GM18505 (cell line): ENCODE measurements around the gene SMYD3.

ENCODE experiments used
- ATAC-seq: cut with Tn5 transposase; IDR thresholded peaks from one replicate; pipeline ENCODE4 v1.9.1; 2021; ENCODE audit not compliant: unreplicated experiment
- POLR2A ChIP-seq: IDR thresholded peaks from 4 replicates; pipeline ENCODE4 v1.6.1; 2011; ENCODE audit warnings: borderline replicate concordance; ENCODE audit not compliant: insufficient read depth, insufficient read length; ENCODE audit errors: extremely low read depth

SMYD3 gene

DNA sequence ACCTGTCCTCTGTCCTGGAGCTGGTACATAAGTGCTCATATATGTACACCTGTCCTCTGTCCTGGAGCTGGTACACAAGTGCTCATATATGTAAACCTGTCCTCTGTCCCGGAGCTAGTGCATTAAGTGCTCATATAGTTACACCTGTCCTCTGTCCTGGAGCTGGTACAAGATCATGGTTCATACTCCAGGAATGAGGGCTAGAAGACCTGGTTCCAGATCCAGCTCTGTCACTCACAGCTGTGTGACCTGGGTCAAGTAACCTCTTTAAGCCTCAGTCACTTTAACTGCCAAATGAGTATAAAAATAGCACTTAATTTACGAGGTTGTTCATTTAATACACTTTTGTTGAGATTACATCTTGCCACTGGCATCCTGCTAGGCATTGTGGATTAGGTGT, 28.0 kb downstream of the SMYD3 start:
- TF ChIP-seq POLR2A = no peak
- no peak for ATAC-seq

GRCh38 chr1:246477634-246478033, 29.4 kb downstream of the SMYD3 start:
- TF ChIP-seq POLR2A = no peak
- ATAC-seq = no peak

GRCh38 chr1:246476771-246477170, 30.3 kb downstream of the SMYD3 start:
- ATAC-seq = no peak
- no peak for TF ChIP-seq POLR2A

- ATAC-seq = no peak
- TF ChIP-seq POLR2A = no peak
These were observed 35.4 kb downstream of the SMYD3 start for GRCh38 chr1:246471688-246472087.

DNA sequence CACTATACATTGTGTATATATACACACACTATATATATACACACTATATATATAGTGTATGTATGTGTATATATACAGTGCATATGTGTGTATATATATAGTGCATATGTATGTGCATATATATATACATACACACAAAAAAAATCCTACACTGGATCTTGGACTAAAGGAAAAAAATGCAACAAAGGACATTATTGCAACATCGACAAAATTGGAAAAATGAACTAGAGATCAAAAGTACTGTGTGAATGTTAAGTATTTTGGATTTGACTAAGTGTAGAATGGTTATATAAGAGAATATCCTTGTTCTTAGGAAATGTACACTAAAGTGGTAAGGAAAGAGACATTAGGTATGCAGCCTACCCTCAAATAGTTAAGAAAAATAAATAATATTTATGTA, 36.5 kb downstream of the SMYD3 start:
- TF ChIP-seq POLR2A = no peak
- ATAC-seq = no peak

DNA sequence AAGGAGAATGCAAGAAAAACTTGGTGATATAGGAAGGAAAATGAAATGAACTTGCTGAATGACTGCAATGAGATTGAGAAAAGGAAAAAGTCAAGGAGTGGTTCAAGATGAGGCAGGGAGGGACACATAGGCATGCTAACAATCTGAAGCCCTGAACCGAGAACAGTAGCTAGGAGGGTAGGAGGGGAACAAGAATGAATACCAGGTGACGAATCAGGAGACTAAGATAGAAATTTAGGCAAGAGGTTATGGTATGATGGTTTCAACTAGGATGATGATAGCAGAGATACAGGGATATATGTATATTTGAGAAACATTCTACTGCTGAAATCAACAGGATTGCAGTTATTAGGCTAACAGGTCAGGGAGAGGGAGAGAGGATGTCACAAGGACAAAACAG, 44.1 kb downstream of the SMYD3 start:
- ATAC-seq = no peak
- TF ChIP-seq POLR2A = no peak

DNA sequence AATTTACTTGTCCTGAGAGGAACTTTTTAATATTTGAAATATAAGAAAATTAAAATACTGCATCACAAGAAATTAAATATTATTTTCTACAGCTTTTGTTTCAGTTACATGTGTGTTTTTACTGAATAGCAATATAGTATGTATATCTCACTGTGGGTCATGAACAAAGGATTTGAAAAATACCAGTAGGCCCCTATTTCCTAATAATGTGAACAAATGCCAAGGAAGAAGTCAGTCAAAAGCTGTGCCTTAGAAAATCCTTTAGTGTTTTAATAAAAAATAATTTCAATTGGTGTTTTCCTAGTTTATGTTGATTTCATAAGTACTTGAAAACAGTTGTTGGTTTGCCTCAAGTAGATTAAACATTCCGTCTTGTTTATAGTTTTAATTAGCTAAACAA, 46.7 kb downstream of the SMYD3 start:
- no peak for ATAC-seq
- TF ChIP-seq POLR2A = no peak

GRCh38 chr1:246459221-246459620, 47.9 kb downstream of the SMYD3 start:
- no peak for TF ChIP-seq POLR2A
- no peak for ATAC-seq

- no peak for ATAC-seq
- no peak for TF ChIP-seq POLR2A
These were observed 51.6 kb downstream of the SMYD3 start for GRCh38 chr1:246455476-246455875.

DNA sequence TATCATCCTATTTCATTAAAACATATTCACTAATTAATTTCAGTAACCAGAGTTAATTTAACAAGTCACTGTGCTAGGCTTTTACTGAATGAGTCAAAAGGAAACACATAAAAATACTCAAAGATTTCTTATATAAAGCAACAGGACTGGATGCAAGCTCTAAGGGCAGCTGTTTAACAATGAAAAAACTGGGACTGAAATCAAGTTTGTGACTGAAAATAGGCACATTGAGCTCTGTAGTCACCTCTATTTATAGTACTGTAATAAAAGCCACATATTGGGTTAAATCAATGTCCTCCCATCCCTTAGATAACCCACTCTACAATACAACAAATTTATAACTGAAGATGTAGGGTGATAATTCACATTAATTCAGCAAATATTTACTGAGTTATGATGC, 52.4 kb downstream of the SMYD3 start:
- no peak for TF ChIP-seq POLR2A
- ATAC-seq = no peak

DNA sequence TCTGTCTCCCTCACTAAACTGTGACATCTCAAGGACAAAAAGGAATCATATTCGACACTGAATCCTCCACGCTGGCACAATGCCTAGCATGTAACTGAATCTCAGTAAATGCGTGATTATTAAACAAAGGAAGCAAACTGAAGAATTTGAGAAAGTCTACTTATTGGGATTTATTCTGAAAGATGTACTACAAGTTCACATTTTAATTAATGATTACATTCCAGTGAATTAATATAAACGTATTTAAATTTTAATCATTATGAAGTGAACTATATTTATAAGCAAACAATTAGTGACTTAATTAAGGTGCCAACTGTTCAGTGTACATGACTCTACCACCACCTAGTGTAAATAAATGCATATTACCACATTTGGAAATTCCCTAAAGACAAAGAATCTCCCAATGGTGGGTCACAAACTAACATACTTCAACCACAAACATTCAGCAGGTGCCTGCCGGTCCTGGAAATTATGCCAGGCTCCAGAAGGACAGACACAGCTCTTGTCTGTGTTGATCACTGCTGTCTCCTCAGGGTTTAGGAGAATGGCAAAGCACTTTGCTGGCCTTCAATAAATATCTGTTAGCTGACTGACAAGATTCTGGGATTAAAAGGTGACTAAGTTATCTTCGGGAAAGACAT, 56.3 kb downstream of the SMYD3 start:
- TF ChIP-seq POLR2A = no peak
- no peak for ATAC-seq

DNA sequence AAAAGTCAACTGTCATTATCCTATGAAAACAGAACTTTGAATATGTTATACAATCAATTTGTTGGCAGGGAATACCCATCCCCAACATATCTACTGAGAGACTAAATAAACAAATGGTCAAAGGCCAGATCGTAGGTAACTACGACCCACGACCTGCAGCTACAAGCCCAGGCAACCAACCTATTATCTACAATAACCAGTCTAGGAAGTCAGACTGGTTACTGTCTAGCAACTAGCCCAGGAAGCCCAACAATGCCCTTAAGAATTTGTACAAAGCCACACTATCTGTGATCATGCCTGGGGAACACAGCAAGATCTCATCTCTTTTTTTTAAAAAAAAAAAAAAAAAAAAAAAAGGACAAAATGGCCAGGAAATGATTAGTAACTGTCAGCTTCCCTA, 58.7 kb downstream of the SMYD3 start:
- no peak for TF ChIP-seq POLR2A
- no peak for ATAC-seq

GRCh38 chr1:246447501-246447900, 59.6 kb downstream of the SMYD3 start:
- no peak for TF ChIP-seq POLR2A
- no peak for ATAC-seq

- TF ChIP-seq POLR2A = no peak
- no peak for ATAC-seq
These were observed 61.6 kb downstream of the SMYD3 start for GRCh38 chr1:246445503-246445902.

- ATAC-seq = no peak
- TF ChIP-seq POLR2A = no peak
These were observed 62.5 kb downstream of the SMYD3 start for GRCh38 chr1:246444617-246445016.
